Lower lobe of right lung (tissue), 2 donors: ENCODE data around the gene RGMA. TPM values are rescaled to one million over a fixed set of nuclear protein-coding genes. Genes with fewer than 3 reads are reported as not detected.

Experiments
- ATAC-seq, 2 donors: fragments of 200-7000 bp; cut with Tn5 transposase; one replicate each; pipeline ENCODE4 v1.9.1; 2020 to 2022; ENCODE audit warnings: mild to moderate bottlenecking in 2 of 2, moderate library complexity in 2 of 2
- DNase-seq: peaks from one replicate; pipeline ENCODE4 v3.0.0-alpha.2; 2020
- H3K27ac ChIP-seq: fragments of 200-600 bp; one replicate; pipeline ENCODE4 v1.8.0; 2022
- H3K27me3 ChIP-seq: fragments of 200-600 bp; one replicate; pipeline ENCODE4 v1.8.0; 2022; ENCODE audit warnings: low read depth
- H3K36me3 ChIP-seq: fragments of 200-600 bp; one replicate; pipeline ENCODE4 v1.8.0; 2022; ENCODE audit warnings: mild to moderate bottlenecking
- H3K4me1 ChIP-seq: fragments of 200-600 bp; one replicate; pipeline ENCODE4 v1.8.0; 2022
- H3K4me3 ChIP-seq: fragments of 200-600 bp; one replicate; pipeline ENCODE4 v1.8.0; 2022; ENCODE audit warnings: mild to moderate bottlenecking
- H3K9me3 ChIP-seq: fragments of 200-600 bp; one replicate; pipeline ENCODE4 v1.8.0; 2022
- CTCF ChIP-seq: fragments of 200-600 bp; IDR thresholded peaks from one replicate; pipeline ENCODE4 v1.8.0; 2022; ENCODE audit warnings: antibody characterized with exemption, mild to moderate bottlenecking
- intact Hi-C: fragments of 100-400 bp; cut with DNase I; formaldehyde crosslinking; loops from one replicate; pipeline ENCODE4 v1.11.0; 2022
- total RNA-seq: library from RNA; stranded (reverse); fragmentation: NEBNext Ultra II Directional; extraction: Animal tissue kit (Norgen Biotek cat#: 25700); gene quantifications from one replicate; pipeline ENCODE4 v1.2.1, GENCODE V29; 2021
- donor health status: DM: no; HTN: yes; CAD: no; lungs with severe emphysema.

Gene RGMA
- total RNA-seq, 1 donor from 2014 or later: 9.7 TPM

GRCh38 chr15:93093765-93094164, 4.8 kb upstream of the RGMA start:
- DNase-seq (no peak), ATAC-seq (no peak)
- peaks cover 5% of the 10 kb centered on the region for H3K4me1 ChIP-seq
- H3K9me3 ChIP-seq: no peaks in the 10 kb centered on the region
- TF ChIP-seq CTCF: no peak
- H3K27me3 ChIP-seq: peaks cover 16% of the 10 kb centered on the region
- H3K36me3 ChIP-seq: no peaks in the 10 kb centered on the region
- H3K4me3 ChIP-seq: no peak overlapping the region
- H3K27ac ChIP-seq: no peak overlapping the region
- intact Hi-C loops: no loop called here

- no peaks in the 10 kb centered on the region for H3K36me3 ChIP-seq
- H3K4me3 ChIP-seq: no peak overlapping the region
- H3K27ac ChIP-seq: no peak overlapping the region
- no peak for DNase-seq
- H3K4me1 ChIP-seq: peaks cover 17% of the 10 kb centered on the region
- peaks cover 39% of the 10 kb centered on the region for H3K27me3 ChIP-seq
- no peak for ATAC-seq
- no peak for TF ChIP-seq CTCF
- intact Hi-C loops: no loop called here
- H3K9me3 ChIP-seq: no peaks in the 10 kb centered on the region
Measured at GRCh38 chr15:93091465-93091864, 2.5 kb upstream of the RGMA start.

GRCh38 chr15:93089727-93090305, 805 bp upstream of the RGMA start:
- no peak overlapping the region for H3K27ac ChIP-seq
- peaks cover 54% of the 10 kb centered on the region for H3K27me3 ChIP-seq
- intact Hi-C loops: no loop called here
- peak overlapping the region; percentile 52 for H3K4me3 ChIP-seq
- peaks cover 17% of the 10 kb centered on the region for H3K4me1 ChIP-seq
- no peak for ATAC-seq
- no peaks in the 10 kb centered on the region for H3K9me3 ChIP-seq
- no peaks in the 10 kb centered on the region for H3K36me3 ChIP-seq
- no peak for TF ChIP-seq CTCF
- no peak for DNase-seq

- no peak for DNase-seq
- TF ChIP-seq CTCF: peak; percentile 7
- H3K4me1 ChIP-seq: peaks cover 17% of the 10 kb centered on the region
- peak overlapping the region; percentile 52 for H3K4me3 ChIP-seq
- no peaks in the 10 kb centered on the region for H3K36me3 ChIP-seq
- no peaks in the 10 kb centered on the region for H3K9me3 ChIP-seq
- ATAC-seq: peak; percentile 75 to 79
- intact Hi-C loops: no loop called here
- peaks cover 54% of the 10 kb centered on the region for H3K27me3 ChIP-seq
- H3K27ac ChIP-seq: peak overlapping the region; percentile 31
Measured at GRCh38 chr15:93088200-93088980, 621 bp downstream of the RGMA start.

- peak; percentile 88 to 90 for ATAC-seq
Measured at GRCh38 chr15:93087825-93088199, 1.2 kb downstream of the RGMA start.

More at GRCh38 chr15:93087825-93088199, 1.2 kb downstream of the RGMA start:
- Histone ChIP-seq H3K27ac (no peak overlapping the region), H3K4me1 (peaks cover 17% of the 10 kb centered on the region), H3K9me3 (no peaks in the 10 kb centered on the region), H3K4me3 (peak overlapping the region; percentile 52), H3K27me3 (peaks cover 57% of the 10 kb centered on the region), H3K36me3 (no peaks in the 10 kb centered on the region)
- intact Hi-C loops: no loop called here
- DNase-seq: peak; percentile 73
- TF ChIP-seq CTCF: peak; percentile 89
